HEK293T (cell line): ENCODE results near the gene KCNH1.

ENCODE experiments used
- BHLHE40 ChIP-seq: fragments of 450-650 bp; IDR thresholded peaks from 2 replicates; pipeline ENCODE4 v1.6.1; 2016; ENCODE audit warnings: mild to moderate bottlenecking, moderate library complexity, borderline replicate concordance
- FOXK2 ChIP-seq: fragments of 450-650 bp; IDR thresholded peaks from 2 replicates; pipeline ENCODE4 v1.6.1; 2016; ENCODE audit warnings: mild to moderate bottlenecking
- FOXM1 ChIP-seq: fragments of 450-650 bp; IDR thresholded peaks from 2 replicates; pipeline ENCODE4 v1.6.1; 2017; ENCODE audit warnings: mild to moderate bottlenecking, borderline replicate concordance
- HDGF ChIP-seq: fragments of 450-650 bp; IDR thresholded peaks from 2 replicates; pipeline ENCODE4 v1.6.1; 2017; ENCODE audit warnings: antibody characterized with exemption, borderline replicate concordance
- L3MBTL2 ChIP-seq: fragments of 450-650 bp; conservative IDR thresholded peaks from 2 replicates; pipeline ENCODE4 v1.6.1; 2016; ENCODE audit warnings: mild to moderate bottlenecking
- NFRKB ChIP-seq: fragments of 450-650 bp; IDR thresholded peaks from 2 replicates; pipeline ENCODE4 v1.6.1; 2016; ENCODE audit warnings: mild to moderate bottlenecking, moderate library complexity
- SP1 ChIP-seq: fragments of 450-650 bp; IDR thresholded peaks from 2 replicates; pipeline ENCODE4 v1.6.1; 2017
- TF ChIP-seq, protein P1 (sequence below): fragments of 450-650 bp; IDR thresholded peaks from 2 replicates; pipeline ENCODE4 v1.6.1; 2016

DNA sequence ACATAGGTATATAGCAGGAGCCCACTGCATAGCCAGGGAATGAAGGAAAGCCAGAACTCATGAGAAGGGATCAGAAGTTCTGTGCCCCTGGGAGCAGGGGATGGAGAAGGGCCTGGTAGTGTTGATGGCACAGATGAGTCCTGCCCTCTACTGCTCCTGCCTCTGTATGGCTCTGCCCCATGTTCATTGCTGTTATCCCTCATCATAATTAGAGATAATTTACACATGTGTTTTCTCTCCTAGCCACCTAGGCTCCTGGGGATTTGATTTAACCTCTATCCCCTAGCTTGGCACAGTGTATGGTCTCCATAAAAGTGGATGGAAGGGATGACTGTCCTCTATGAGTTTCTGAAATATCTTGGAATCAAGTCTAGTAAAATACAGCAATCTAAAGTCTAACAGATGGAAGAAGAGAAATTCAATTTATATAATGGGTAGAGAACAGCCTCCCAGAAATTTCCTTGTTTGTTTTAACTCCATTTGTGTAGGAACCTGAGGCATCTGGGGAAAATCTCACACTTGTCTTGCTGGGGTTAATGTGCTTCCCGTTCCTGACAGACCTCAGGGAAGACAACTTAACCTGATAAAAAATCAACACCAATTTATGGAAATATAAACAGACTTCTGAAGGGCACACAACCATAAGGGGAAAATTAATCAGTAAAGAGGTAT, 411.4 kb downstream of the KCNH1 start:
- TF ChIP-seq L3MBTL2 (no peak), HDGF (no peak), BHLHE40 (no peak), NFRKB (no peak), FOXK2 (no peak), SP1 (no peak), FOXM1 (no peak)
- TF ChIP-seq, protein P1, sequence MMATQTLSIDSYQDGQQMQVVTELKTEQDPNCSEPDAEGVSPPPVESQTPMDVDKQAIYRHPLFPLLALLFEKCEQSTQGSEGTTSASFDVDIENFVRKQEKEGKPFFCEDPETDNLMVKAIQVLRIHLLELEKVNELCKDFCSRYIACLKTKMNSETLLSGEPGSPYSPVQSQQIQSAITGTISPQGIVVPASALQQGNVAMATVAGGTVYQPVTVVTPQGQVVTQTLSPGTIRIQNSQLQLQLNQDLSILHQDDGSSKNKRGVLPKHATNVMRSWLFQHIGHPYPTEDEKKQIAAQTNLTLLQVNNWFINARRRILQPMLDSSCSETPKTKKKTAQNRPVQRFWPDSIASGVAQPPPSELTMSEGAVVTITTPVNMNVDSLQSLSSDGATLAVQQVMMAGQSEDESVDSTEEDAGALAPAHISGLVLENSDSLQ = no peak
